Duodenal mucosa (tissue), 2 donors: ENCODE results near the gene LMNTD1.

Source experiments
- H3K27ac ChIP-seq: one replicate; pipeline ENCODE4 v1.7.0; 2013; ENCODE audit warnings: low read depth, low read length
- H3K27me3 ChIP-seq, 2 donors: one replicate each; pipeline ENCODE4 v1.7.0; 2013; ENCODE audit warnings: low read length in 2 of 2, control low read depth in 1 of 2; ENCODE audit not compliant: insufficient read depth in 2 of 2, control insufficient read depth in 1 of 2
- H3K36me3 ChIP-seq, 2 donors: one replicate each; pipeline ENCODE4 v1.7.0; 2013; ENCODE audit warnings: low read length in 2 of 2, control low read depth in 1 of 2; ENCODE audit not compliant: insufficient read depth in 2 of 2, control insufficient read depth in 1 of 2
- H3K4me1 ChIP-seq, 2 donors: one replicate each; pipeline ENCODE4 v1.7.0; 2013; ENCODE audit warnings: low read length in 2 of 2, control low read depth in 1 of 2; ENCODE audit not compliant: insufficient read depth in 2 of 2, control insufficient read depth in 1 of 2
- H3K4me3 ChIP-seq, 2 donors: one replicate each; pipeline ENCODE4 v1.7.0; 2013; ENCODE audit warnings: low read length in 2 of 2, low read depth in 1 of 2
- H3K9ac ChIP-seq, 2 donors: one replicate each; pipeline ENCODE4 v1.7.0; 2013; ENCODE audit warnings: low read length in 2 of 2, low read depth in 1 of 2
- H3K9me3 ChIP-seq, 2 donors: one replicate each; pipeline ENCODE4 v1.7.0; 2013; ENCODE audit warnings: low read length in 2 of 2, control low read depth in 1 of 2; ENCODE audit not compliant: control insufficient read depth in 1 of 2

Gene LMNTD1

GRCh38 chr12:25584596-25584995 lies 31.5 kb upstream of the LMNTD1 start:
- no peaks in the 10 kb centered on the region for H3K4me1 ChIP-seq

GRCh38 chr12:25583545-25583944 lies 30.5 kb upstream of the LMNTD1 start:
- Histone ChIP-seq H3K27ac (no peak overlapping the region), H3K9ac (no peak overlapping the region), H3K27me3 (no peaks in the 10 kb centered on the region), H3K36me3 (no peaks in the 10 kb centered on the region), H3K4me3 (no peak overlapping the region), H3K4me1 (no peaks in the 10 kb centered on the region), H3K9me3 (no peaks in the 10 kb centered on the region)

More at GRCh38 chr12:25584596-25584995, 31.5 kb upstream of the LMNTD1 start:
- no peaks in the 10 kb centered on the region for H3K9me3 ChIP-seq
- no peak overlapping the region for H3K4me3 ChIP-seq
- no peak overlapping the region for H3K9ac ChIP-seq
- no peaks in the 10 kb centered on the region for H3K36me3 ChIP-seq
- H3K27ac ChIP-seq: no peak overlapping the region
- H3K27me3 ChIP-seq: no peaks in the 10 kb centered on the region

- Histone ChIP-seq H3K4me3 (no peak overlapping the region), H3K9me3 (no peaks in the 10 kb centered on the region), H3K36me3 (no peaks in the 10 kb centered on the region), H3K9ac (no peak overlapping the region), H3K4me1 (no peaks in the 10 kb centered on the region), H3K27me3 (no peaks in the 10 kb centered on the region), H3K27ac (no peak overlapping the region)
These were observed 28.0 kb upstream of the LMNTD1 start for GRCh38 chr12:25581067-25581466.

GRCh38 chr12:25578411-25579143 lies 25.5 kb upstream of the LMNTD1 start:
- Histone ChIP-seq H3K9ac (no peak overlapping the region), H3K4me3 (no peak overlapping the region), H3K9me3 (no peaks in the 10 kb centered on the region), H3K27ac (no peak overlapping the region), H3K4me1 (no peaks in the 10 kb centered on the region), H3K36me3 (no peaks in the 10 kb centered on the region), H3K27me3 (no peaks in the 10 kb centered on the region)

GRCh38 chr12:25574761-25575160 lies 21.7 kb upstream of the LMNTD1 start:
- no peaks in the 10 kb centered on the region for H3K36me3 ChIP-seq
- no peak overlapping the region for H3K4me3 ChIP-seq
- no peaks in the 10 kb centered on the region for H3K9me3 ChIP-seq
- no peaks in the 10 kb centered on the region for H3K4me1 ChIP-seq
- no peak overlapping the region for H3K27ac ChIP-seq
- no peak overlapping the region for H3K9ac ChIP-seq
- H3K27me3 ChIP-seq: no peaks in the 10 kb centered on the region

- Histone ChIP-seq H3K27ac (no peak overlapping the region), H3K9ac (no peak overlapping the region), H3K27me3 (no peaks in the 10 kb centered on the region), H3K4me1 (no peaks in the 10 kb centered on the region), H3K36me3 (no peaks in the 10 kb centered on the region), H3K9me3 (no peaks in the 10 kb centered on the region), H3K4me3 (no peak overlapping the region)
These were observed 20.3 kb upstream of the LMNTD1 start for GRCh38 chr12:25573346-25573745.

GRCh38 chr12:25570418-25570817 lies 17.3 kb upstream of the LMNTD1 start:
- Histone ChIP-seq H3K4me3 (no peak overlapping the region), H3K9me3 (no peaks in the 10 kb centered on the region), H3K27me3 (no peaks in the 10 kb centered on the region), H3K36me3 (no peaks in the 10 kb centered on the region), H3K4me1 (no peaks in the 10 kb centered on the region), H3K27ac (no peak overlapping the region), H3K9ac (no peak overlapping the region)

GRCh38 chr12:25566202-25566949 lies 13.3 kb upstream of the LMNTD1 start:
- no peak overlapping the region for H3K9ac ChIP-seq
- H3K27me3 ChIP-seq: no peaks in the 10 kb centered on the region
- H3K36me3 ChIP-seq: no peaks in the 10 kb centered on the region
- H3K9me3 ChIP-seq: no peaks in the 10 kb centered on the region
- no peak overlapping the region for H3K27ac ChIP-seq
- H3K4me3 ChIP-seq: no peak overlapping the region
- no peaks in the 10 kb centered on the region for H3K4me1 ChIP-seq

GRCh38 chr12:25558586-25558985 lies 5.5 kb upstream of the LMNTD1 start:
- H3K27me3 ChIP-seq: no peaks in the 10 kb centered on the region
- no peak overlapping the region for H3K4me3 ChIP-seq
- no peaks in the 10 kb centered on the region for H3K9me3 ChIP-seq
- no peak overlapping the region for H3K27ac ChIP-seq
- no peaks in the 10 kb centered on the region for H3K4me1 ChIP-seq
- no peaks in the 10 kb centered on the region for H3K36me3 ChIP-seq
- no peak overlapping the region for H3K9ac ChIP-seq

- H3K9ac ChIP-seq: no peak overlapping the region
- no peak overlapping the region for H3K4me3 ChIP-seq
- no peaks in the 10 kb centered on the region for H3K4me1 ChIP-seq
- no peak overlapping the region for H3K27ac ChIP-seq
- H3K27me3 ChIP-seq: no peaks in the 10 kb centered on the region
- H3K36me3 ChIP-seq: no peaks in the 10 kb centered on the region
- no peaks in the 10 kb centered on the region for H3K9me3 ChIP-seq
These were observed 4.8 kb upstream of the LMNTD1 start for GRCh38 chr12:25557830-25558436.
